ENCODE results near the gene SPHK2. TPM values are rescaled to one million over a fixed set of nuclear protein-coding genes. Genes with fewer than 3 reads are reported as not detected.

SPHK2 gene
- polyA plus RNA-seq, 2 of the 4 experiments (the other 2 are of a cell fraction): 6.1 to 18.3 TPM

GRCh38 chr19:48634424-48635262 lies 15.3 kb downstream of the SPHK2 start (continued):
- TF ChIP-seq NPAS2 (CRISPR knock-in tag; IDR thresholded peaks at IDR 0.05; ENCODE audit: borderline replicate concordance) (peak; percentile 94), CHD2 (IDR thresholded peaks at IDR 0.05; ENCODE audit: low read length, partially characterized antibody) (peak; percentile 59), RCOR1 (IDR thresholded peaks at IDR 0.05; ENCODE audit: low read depth, low read length) (0 out of 2 replicates have a peak, but pooled peaks have one; percentile 43), HOXB5 (CRISPR knock-in tag; IDR thresholded peaks at IDR 0.05) (0 out of 2 replicates have a peak, but pooled peaks have one; percentile 42)

DNA sequence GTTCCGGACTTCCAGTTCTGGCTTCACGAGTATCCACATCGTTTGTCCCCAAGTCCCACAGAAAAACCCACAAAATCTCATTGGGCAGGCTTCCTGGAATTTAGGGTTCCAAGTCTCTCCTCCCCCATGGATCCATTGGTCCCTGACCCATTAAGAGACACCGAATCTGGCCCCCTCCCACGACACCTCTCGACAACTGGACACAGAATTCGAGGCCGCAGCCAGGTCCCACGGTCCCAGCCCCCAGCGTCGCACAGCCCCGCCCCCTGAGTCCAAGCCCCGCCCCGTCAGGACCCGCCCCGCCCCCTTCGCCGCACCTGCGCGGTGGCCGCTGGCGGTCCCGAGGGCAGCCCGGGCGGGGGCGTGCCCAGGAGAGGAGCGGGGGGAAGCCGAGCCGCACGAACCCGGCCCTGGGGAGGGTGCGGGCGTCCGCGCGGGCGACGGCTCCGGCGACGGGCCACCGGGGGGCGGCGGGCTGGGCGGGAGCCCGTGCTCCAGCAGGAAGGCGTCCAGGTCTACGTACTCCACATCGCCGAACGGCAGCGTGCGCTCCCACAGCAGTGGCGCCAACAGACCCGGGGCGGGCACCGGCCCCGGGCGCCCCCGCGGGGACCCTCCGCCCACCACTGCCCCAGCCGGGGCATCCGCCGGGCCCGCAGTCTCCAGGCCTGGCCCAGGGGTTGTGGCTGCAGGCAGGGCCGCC lies 16.1 kb downstream of the SPHK2 start:
- ATAC-seq (peak; percentile 5 to 13), FAIRE-seq (no peak), DNase-seq (ENCODE audit: low read depth in 1 of 2, low spot score in 1 of 2) (peak; percentile 73 to 74)
- CTCF ChIA-PET: interaction anchor here (1.6 kb wide), 1 partner anchor 51 kb away, joined by 3 read pairs; no protein-coding TSS in a partner anchor
- Histone ChIP-seq H3K9me3 (no peaks in the 10 kb centered on the region), H3K4me2 (peak overlapping the region; percentile 100), H3K4me1 (peaks cover 55% of the 10 kb centered on the region), H3K27ac (peak overlapping the region; percentile 86 to 92), H3K4me3 (peak overlapping the region; percentile 71)
- TF ChIP-seq, protein P1, sequence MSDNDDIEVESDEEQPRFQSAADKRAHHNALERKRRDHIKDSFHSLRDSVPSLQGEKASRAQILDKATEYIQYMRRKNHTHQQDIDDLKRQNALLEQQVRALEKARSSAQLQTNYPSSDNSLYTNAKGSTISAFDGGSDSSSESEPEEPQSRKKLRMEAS (IDR thresholded peaks at IDR 0.05): 0 out of 2 replicates have a peak, but pooled peaks have one; percentile 30
- TF ChIP-seq JUNB (IDR thresholded peaks at IDR 0.05) (no peak), CHD2 (IDR thresholded peaks at IDR 0.05; ENCODE audit: low read length, partially characterized antibody) (no peak), SMC3 (IDR thresholded peaks at IDR 0.05) (no peak), EHMT2 (IDR thresholded peaks at IDR 0.05; ENCODE audit: low read depth) (no peak), KDM5A (IDR thresholded peaks at IDR 0.05) (no peak), EHF (CRISPR knock-in tag; IDR thresholded peaks at IDR 0.05) (no peak), HOXB13 (CRISPR knock-in tag; IDR thresholded peaks at IDR 0.05; ENCODE audit: low read depth) (no peak), BHLHE40 (IDR thresholded peaks at IDR 0.05; ENCODE audit: low read depth, low read length) (no peak), ZSCAN20 (CRISPR knock-in tag; IDR thresholded peaks at IDR 0.05) (no peak), POLR2A (IDR thresholded peaks at IDR 0.05; ENCODE audit: low read length) (peak; percentile 32), CTCF (IDR thresholded peaks at IDR 0.05) (no peak), ESRRA (IDR thresholded peaks at IDR 0.05; ENCODE audit: borderline replicate concordance, low read length) (no peak), PHF8 (IDR thresholded peaks at IDR 0.05; ENCODE audit: borderline replicate concordance, low read depth) (peak; percentile 41; the same call in 1 of the 2 replicates)
- TF ChIP-seq, protein P2, sequence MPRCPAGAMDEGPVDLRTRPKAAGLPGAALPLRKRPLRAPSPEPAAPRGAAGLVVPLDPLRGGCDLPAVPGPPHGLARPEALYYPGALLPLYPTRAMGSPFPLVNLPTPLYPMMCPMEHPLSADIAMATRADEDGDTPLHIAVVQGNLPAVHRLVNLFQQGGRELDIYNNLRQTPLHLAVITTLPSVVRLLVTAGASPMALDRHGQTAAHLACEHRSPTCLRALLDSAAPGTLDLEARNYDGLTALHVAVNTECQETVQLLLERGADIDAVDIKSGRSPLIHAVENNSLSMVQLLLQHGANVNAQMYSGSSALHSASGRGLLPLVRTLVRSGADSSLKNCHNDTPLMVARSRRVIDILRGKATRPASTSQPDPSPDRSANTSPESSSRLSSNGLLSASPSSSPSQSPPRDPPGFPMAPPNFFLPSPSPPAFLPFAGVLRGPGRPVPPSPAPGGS (IDR thresholded peaks at IDR 0.05): 0 out of 3 replicates have a peak, but pooled peaks have one; percentile 29
- TF ChIP-seq, protein P3, sequence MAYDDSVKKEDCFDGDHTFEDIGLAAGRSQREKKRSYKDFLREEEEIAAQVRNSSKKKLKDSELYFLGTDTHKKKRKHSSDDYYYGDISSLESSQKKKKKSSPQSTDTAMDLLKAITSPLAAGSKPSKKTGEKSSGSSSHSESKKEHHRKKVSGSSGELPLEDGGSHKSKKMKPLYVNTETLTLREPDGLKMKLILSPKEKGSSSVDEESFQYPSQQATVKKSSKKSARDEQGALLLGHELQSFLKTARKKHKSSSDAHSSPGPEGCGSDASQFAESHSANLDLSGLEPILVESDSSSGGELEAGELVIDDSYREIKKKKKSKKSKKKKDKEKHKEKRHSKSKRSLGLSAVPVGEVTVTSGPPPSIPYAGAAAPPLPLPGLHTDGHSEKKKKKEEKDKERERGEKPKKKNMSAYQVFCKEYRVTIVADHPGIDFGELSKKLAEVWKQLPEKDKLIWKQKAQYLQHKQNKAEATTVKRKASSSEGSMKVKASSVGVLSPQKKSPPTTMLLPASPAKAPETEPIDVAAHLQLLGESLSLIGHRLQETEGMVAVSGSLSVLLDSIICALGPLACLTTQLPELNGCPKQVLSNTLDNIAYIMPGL (CRISPR knock-in tag; IDR thresholded peaks at IDR 0.05; ENCODE audit: borderline replicate concordance): no peak
- POLR2A ChIA-PET: interaction anchor here (1.4 to 1.5 kb wide), 3 partner anchors 10 to 16 kb away, joined by 8 to 18 read pairs (median 9); partner anchors contain the start of genes CA11, RPL18 and SPHK2
- WGBS (ENCODE audit: missing lambda C conversion rate): 6% methylated on average over 9 of the region's 67 CpGs

All from A549 (cell line).